Activated effector memory CD4-positive, alpha-beta T cell treated with anti-CD3 and anti-CD28 coated beads, Interleukin-2, amount 50 U/mL, for 16 hours (primary cell): Measurements from ENCODE around the gene APEH.

Experiments used
- DNase-seq: peaks from one replicate; pipeline ENCODE4 v3.0.0-alpha.2; 2020

The APEH gene

DNA sequence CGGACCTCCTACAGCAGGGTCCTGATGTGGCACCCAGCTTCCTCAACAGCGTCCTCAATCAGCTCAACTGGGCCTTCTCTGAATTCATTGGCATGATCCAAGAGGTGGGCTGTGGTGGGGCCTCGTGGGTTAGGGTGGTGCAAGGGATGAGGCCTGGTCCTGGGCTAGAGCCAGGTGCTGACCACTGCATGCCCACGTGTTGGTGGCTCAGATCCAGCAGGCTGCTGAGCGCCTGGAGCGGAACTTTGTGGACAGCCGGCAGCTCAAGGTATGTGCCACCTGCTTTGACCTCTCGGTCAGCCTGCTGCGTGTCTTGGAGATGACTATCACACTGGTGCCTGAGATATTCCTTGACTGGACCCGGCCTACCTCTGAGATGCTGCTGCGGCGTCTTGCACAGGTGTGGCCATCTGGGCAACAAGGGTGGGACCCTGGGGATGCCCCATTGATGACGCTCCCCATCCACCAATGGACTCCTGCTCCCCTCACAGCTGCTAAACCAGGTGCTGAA lies 41.5 kb downstream of the APEH start:
- peak; percentile 58 for DNase-seq

DNA sequence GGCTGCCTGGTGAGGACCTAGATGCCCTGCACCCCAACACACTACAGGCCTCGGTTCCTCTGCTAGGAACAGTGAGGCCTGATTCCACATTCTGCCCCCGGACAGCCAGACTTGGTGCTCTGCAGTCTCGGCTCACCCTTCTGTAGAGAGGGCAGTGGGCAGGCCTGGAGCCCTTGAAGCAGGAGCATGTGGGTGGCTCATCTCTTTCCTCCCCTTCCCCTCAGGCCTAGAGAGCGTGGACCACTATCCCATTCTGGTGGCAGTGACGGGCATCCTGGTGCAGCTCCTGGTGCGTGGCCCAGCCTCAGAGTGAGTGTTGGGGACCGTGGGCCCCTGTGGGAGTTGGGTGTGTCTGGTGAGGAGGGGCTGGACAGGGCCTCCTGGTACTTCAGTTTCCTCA lies 42.0 kb downstream of the APEH start:
- DNase-seq: peak; percentile 54

DNA sequence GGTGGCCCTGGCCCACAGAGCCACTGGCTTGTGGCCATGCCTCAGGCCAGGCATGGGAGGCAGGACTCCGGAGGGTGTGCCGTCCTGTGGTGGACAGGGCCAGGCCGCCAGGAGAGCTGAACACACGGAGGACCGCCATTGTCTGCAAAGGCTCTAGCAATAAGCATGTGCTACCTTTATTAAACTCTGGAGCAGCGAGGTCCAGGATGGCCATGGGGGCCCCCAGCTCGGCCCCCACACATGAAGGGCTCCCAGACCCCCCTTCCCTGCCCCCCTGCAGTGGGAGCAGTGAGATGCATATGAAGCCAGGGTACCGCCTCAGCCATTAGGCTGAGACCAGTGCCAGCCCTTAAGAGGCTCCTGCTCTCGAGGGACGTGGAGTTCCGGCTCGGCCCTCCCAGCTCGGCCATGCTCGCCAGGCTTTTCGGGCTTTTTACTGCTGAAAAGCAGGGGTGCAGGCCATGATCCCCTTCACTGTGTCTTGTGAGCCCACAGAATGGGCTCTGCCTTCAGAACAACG lies 42.6 kb downstream of the APEH start:
- DNase-seq: peak; percentile 56

DNA sequence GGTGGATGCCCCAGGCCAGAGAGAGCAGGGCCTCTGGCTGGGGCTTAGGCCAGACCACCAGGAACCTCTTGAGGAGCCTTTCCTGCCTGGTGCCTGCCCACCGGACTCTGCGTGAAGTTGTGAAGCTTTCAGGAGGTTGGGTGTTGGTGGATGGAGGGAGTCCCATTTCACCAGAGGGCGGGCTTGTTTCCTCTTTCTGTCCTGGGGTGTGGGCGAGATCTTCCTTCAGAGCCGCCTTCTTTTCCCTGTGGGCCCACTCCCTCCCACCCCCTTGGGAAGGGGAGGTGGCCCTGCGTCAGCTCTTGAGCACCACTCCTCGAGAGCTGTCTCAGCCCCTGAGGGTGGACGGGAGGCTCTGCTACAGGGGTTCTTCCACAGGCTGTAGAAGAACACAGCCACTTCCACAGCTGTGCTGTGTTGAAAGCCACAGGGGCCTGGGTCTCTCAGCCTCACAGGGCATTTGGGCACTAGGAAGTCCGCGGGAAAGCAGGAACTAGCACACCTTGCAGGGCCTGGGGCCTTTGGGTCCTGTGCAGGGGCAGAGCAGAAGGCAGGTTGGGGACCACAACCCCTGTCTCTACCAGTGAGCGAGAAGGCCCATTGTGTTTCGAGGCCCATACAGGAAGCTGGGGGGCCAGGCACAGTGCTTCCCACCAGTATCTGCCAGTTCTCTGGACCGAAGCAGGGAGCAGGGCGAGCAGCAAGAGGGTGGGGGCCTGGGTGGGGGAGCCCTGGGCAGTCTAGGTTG lies 43.2 kb downstream of the APEH start:
- peak; percentile 58 for DNase-seq

DNA sequence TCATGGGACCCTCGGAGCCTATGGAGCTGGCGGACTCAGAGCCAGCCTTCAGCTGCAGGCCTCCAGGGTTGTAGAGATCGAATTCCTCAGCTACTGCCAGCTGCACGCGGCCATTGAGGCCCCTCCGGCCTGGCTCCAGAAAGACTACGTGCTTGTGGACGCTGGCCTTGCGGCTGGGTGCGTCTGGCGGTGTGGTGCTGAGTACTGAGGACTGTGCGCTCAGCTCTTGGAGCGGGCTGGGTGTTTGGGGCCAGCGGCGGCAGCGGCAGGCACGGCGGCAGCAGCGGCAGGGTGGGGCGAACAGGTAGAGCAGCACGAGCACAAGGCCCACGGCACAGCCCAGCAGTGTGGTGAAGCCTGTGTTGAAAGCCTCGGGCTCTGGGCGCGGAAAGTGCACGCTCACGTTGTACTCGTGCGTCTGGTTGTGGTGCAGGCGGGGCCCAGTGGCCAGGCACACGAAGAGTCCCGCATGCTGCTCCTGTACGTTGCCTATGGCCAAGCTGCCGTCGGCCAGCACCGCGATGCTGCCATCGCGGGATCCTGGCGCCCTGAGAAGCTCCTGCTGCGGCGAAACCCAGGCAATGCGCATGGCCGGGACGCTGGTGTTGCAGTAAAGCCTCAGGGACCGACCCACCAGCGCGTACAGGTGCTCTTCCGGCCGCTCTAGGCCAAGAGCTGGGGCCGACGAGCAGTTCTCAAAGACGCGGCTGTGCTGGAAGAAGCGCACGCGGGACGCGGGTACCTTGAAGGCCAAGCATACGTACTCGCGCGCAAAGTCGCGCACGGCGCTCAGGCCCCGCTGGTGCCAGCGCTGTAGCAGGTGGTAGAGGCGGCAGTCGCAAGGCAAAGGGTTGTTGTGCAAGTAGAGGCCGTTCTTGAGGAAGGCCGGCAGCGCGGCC lies 44.1 kb downstream of the APEH start:
- no peak for DNase-seq

DNA sequence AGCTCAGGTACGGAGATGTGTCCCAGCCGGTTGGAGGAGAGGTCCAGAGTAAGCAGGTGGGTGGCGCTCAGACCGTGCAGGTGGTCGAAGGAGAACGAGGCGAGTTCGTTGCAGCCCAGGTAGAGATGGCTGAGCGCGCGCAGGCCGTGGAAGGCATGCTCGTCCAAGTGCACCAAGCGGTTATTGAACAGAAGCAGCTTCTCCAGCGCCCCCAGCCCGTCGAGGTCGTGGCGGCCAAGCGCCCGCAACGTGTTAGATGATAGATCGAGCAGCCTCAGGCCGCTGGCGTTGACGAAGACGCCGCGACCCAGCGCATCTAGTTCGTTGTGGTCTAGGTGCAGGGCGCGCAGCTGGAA lies 44.7 kb downstream of the APEH start:
- DNase-seq: no peak

DNA sequence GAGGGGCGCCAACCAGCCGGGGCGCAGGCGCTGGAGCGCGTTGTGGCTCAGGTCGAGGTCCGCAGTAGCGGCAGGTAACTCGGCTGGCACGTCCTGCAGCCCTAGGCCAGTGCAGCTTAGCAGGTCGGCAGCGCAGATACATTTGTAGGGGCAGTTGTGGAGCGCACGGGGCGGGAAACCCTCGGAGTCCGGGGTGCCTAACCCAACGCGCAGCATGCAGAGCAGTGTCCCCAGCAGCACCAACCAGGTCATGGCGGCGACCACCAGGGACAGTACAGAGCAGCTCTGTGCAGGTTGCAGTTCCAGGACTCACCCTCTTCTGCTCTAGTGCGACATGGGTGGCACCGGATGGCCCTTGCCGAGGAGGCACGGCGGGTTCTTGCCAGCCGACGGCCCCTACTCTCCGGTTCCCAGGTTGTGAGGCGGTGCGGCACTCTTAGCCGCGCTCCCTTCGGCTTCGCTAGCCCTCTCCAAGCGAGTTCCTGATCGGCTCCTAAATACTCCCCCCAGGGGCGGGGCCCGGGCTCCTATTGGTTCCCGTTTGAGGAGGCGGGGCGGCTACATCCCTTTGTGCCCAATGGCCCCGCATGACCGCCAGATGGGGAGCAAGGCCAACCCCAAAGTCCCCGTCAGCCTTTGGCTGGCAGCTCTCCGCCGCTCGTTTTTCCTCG lies 45.2 kb downstream of the APEH start, which contains the start of gene AMIGO3:
Gene AMIGO3, minus strand, starts transcription at position 471 of the 671 bp plus-strand sequence. Its CDS starts 219 bp downstream, at position 252.
- peak; percentile 97 for DNase-seq

DNA sequence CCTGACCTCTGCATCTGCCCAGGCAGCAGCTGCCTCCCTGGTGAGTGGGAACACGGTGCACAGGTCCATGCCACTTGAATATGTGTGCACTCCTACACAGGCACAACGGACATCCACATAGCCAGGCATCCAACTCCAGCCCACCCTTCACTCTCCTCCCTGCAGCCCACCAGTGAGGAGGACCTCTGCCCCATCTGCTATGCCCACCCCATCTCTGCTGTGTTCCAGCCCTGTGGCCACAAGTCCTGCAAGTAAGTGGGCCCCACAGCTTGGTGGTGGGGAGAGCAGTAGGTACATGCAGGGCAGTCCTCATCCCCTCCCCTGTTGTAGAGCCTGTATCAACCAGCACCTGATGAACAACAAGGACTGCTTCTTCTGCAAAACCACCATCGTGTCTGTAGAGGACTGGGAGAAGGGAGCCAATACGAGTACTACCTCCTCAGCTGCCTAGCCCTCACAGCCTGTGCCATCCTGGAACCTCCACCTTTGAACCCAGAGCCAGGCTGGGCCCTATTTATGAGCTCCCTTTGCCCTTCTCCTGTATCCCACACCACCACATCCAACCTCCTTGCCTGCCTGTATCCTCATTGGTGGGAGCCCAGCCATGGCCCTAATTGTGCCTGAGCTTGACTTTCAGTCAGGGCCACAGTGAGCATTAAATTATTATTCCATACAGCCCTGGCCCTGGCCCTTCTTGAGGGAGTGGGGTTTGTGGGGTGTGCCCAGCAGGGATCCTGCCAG lies 46.9 kb downstream of the APEH start:
- DNase-seq: peak; percentile 61

DNA sequence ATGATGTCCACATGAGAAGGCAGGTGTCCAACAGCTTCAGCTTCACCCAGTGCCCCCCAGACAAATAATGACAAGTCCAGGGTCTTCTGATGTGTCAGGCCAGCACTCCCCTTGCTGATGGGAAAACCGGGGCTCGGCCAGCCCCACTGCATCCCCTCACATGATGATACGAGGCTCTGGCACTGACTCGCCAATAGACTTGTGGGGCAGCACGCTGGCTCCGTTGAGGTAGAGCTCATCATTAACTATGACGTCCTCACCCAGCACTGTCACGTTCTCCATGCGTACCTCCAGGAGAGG lies 47.4 kb downstream of the APEH start:
- peak; percentile 61 for DNase-seq

DNA sequence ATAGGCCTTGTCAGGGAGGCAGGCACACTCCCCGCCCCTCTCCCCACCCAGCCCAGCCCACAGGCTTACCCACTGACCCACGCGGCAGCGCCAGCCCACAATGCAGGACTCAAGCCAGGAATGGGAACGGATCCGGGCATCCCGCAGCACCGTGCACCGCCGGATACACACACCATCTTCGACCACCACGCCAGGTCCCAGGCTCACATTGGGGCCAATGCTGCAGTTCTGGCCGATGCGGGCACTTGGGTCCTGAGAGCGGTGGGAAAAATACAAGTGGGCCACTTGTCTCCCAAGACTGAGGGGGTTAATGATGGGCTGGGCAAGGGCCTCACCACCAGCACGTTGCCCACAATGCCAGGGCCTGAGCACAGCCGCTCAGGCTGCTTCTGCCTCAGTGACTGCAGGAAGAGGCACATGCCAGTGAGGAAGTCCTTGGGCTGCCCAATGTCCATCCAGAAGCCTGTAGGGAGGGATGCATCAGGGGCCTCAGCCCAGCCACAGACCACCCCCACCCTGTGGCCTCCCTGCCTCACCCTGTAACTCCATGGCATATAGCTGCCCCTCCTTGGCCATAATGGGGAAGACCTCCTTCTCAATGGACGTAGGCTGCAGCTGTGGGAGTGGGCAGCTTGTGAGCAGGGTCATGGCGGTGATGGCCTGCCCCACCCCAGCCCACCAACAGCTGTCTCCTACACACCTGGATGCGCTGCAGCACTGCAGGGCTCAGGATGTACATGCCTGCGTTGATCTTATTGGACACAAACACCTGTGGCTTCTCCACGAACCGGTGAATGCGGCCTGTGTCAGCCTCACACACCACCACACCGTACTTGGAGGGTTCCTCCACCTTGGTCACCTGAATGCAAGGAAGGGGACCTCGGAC lies 48.0 kb downstream of the APEH start:
- peak; percentile 57 for DNase-seq

DNA sequence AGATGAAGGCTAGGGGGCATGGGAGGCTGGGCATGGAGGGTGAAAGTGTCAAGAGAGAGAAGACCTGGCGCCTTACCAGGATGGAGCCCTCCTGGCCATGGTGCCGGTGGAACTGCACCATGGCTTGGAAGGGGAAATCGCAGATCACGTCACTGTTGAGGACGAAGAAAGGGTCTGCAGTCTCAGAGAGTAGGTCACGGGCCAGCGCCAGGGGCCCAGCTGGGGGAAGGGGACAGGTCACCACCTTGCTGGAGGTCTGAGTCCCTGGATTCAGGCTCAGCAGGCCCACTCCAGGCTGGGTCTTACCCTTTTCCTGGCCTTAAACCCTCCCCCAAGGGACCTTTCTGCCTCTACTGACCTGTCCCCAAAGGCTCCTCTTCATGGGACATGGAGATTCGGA lies 48.7 kb downstream of the APEH start:
- DNase-seq: no peak

DNA sequence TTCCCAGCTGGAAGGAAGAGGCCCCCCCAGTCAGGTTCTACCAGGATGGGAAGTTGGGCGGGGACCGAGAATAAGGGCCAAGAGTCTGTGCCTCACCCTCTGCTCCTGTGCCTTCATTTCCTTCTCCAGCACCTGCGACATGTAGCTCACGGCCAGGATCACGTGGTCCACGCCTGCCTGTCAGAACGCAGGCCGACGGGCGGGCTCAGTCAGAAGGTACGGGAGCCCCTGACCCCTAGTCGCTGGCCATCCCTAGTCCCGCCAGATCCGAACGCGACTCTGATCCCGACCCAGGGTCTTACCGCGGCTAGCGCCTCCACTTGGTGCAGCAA lies 49.1 kb downstream of the APEH start:
- peak; percentile 86 for DNase-seq

DNA sequence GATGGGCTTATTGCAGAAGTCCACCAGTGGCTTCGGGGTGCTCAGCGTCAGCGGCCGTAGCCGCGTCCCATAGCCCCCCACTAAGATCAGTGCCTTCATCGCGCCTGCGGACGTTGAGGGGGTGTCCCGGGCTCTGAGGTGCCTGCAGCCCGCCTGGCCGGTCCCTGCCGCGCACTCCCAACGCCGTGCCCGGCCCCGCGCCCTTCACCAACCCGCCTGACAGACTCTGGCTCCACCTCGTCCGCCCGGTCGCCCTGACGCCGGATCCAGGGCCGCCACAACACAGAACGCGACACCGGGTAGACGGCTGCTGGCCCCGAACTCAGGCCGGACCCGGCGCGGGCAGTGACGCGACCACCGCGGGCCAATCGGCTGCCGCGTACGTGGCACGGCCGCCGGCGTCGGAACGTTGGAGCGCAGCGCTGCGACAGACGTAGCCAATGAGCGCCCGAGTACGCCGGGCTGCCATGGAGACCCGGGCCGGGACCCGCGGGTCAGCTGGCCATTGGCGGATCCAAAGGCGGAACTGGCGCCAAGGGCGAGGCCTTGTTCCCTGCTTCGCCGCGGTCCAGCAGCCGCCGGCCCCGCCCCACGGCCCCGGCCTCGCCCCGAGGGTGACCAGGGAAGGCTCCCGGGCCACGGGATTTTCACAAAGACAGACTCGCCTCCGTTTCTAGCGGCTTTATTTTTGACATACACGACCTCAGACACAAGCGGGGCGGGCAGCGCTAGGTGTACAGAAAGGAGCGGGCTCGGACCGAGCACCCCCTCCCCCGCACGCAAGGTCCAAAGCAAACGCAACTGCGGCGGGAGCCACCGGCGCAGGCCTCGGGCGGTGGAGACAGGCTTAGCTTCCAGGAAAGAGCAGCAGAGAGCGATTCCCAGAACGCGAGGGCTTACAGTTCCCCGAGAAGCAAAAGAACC lies 49.7 kb downstream of the APEH start, which contains the start of gene GMPPB:
Gene GMPPB, minus strand, starts transcription at position 324 of the 924 bp plus-strand sequence. Its CDS starts 225 bp downstream, at position 99.
- DNase-seq: peak; percentile 98

DNA sequence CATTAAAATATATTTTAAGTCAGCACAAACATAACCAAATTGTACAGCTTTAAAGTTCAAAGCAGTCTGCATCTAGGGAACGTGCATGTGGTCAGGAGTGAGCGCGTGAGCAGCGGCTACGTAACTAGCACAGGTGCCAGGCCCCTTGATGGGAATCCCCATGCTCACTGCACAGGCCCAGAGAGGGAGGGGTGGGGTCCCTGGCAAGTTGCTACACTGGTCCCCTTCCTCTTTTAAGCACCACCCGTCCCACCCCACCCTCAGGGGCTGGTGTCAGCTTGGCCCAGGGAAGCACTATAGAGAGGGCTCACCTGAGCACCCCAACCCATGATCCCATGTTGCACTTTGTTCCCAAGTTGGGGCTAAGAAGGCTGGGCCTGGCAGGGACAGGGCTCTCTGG lies 50.4 kb downstream of the APEH start:
- peak; percentile 72 for DNase-seq

DNA sequence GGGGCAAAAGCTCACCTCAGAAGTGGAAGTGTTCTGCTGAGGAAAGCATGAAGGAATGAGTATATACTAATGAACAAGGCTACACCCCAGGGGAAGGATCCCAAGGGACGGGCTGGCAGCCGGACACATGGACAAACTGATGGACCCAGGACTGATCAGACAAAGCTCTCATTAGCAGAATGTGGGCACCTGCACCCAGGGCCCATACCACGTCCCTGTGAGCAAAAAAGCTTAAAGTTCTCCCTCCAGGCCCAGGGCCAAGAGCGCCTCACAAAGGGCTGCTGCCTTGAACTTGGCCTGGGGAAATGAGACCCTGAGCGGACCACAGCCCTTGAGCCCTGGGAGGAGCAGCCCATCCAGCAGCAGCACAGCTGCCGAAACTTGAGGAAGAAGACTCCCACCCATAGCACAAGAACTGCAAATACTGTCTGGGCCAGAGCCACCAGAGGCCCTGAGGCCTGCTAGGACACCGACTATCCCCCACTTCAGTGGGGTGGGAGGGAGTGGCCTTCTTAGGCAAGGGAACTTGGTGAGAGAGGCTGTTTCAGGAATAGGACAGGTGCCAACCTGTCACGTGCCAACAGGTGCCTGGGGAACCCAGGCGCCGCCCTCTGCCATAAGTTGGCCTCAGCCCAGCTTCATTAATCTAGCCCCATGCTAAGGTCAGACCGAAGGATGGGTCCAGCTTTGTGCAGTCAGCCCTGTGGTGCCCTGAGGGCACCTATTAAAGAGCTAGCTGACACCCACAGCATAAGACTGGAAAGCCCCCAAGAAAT lies 51.9 kb downstream of the APEH start:
- DNase-seq: peak; percentile 57

DNA sequence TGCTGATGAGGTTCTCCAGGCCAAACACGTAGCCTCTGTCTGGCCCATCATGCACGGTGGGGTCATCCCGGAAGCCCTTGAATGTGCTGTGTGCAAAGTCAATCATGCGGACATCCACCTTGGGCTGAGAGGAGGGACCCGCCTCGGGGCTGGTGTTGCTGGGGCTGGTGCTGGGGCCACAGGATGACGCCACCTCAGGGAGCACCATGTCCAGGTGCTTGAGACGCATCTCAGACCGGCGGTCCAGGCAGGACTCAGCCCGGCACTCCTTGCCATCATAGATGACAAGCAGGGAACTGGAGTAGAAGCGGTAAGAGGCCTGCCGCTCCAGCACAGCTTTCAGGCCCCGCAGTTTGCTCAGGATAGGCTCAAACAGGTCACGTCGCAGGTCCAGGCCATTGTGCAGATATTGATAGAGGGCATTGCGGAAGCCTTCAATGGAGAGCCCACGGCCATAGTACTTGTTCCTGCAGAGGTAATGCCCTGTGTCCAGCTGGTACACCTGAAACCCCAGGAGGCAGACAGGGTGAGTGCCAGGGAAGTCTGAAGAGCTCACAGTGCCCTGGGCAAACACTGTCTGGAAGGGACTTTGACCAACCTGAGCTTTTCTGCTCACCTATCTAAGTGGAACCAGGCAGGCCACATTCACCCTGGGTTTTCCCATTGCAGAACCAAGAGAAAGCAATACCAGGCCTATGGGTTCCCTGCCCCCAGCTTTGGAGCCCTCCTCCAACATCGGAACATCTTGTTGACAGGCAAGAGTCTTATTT lies 53.2 kb downstream of the APEH start:
- peak; percentile 55 for DNase-seq

DNA sequence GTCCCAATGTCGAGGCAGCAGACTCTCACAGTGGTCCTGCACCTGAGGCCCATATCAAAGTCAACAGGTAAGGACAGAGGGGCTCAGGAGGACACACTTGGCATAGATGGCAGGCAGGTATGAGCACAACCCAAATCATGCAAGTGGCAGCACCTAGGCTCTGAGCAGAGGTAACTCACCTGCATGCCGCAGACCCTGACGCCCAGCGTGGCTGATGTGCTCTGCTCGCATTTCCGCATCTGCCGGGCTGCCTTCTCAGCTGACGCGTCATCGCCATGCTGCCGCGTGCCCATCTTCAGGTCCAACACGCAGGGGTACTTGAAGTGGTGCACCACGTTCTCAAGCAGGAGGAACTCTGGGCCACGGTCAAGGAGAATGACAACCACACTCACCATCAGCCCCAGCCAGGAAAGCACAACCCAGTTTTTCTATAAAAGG lies 53.8 kb downstream of the APEH start:
- peak; percentile 61 for DNase-seq

DNA sequence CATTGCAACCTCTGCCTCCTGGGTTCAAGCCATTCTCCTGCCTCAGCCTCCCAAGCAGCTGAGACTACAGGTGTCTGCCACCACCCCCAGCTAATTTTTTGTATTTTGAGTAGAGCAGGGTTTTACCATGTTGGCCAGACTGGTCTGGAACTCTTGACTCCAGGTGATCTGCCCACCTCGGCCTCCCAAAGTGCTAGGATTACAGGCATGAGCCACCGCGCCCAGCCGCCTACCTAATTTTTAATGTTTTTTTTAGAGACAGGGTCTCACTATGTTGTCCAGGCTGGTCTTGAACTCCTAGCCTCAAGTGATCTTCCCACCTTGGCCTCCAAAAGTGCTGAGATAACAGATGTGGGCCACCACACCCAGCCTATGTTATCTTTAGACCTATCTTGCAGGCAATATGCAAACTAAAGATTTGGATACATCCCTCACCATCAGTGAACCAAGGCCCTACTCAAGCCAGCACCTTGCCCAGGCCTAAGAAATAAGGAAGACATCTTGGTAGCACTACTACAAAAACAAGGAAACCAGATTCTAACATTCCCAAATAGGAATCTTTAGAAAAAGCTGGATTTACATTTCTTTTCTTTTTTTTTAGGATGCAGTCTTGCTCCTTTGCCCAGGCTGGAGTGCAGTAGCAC lies 55.9 kb downstream of the APEH start:
- no peak for DNase-seq
